GM19351 (cell line): ENCODE measurements around the gene TBL1X.
"Not testable (repeated sequence)": the region's sequence is repeated elsewhere in the genome, so short reads cannot be mapped to it uniquely, and the experiment has no call there.

Experiments used
- ATAC-seq: cut with Tn5 transposase; IDR thresholded peaks from one replicate; pipeline ENCODE4 v1.9.1; 2021; ENCODE audit warnings: mild to moderate bottlenecking, moderate library complexity; ENCODE audit not compliant: unreplicated experiment

TBL1X gene

GRCh38 chrX:9464435-9465371, at the start of gene TBL1X:
Gene TBL1X, plus strand, starts transcription at chrX:9465058. Its CDS starts 188,529 bp downstream, at chrX:9653587.
- peak; percentile 37 for ATAC-seq

GRCh38 chrX:9416562-9417348, 48.1 kb upstream of the TBL1X start:
- ATAC-seq = no peak

GRCh38 chrX:9418262-9418661, 46.6 kb upstream of the TBL1X start:
- no peak for ATAC-seq

- no peak for ATAC-seq
Measured at GRCh38 chrX:9420275-9421265, 44.3 kb upstream of the TBL1X start.

GRCh38 chrX:9429767-9430166, 35.1 kb upstream of the TBL1X start:
- ATAC-seq = no peak

GRCh38 chrX:9430346-9430921, 34.4 kb upstream of the TBL1X start:
- no peak for ATAC-seq

GRCh38 chrX:9431281-9431680, 33.6 kb upstream of the TBL1X start:
- ATAC-seq = no peak

- no peak for ATAC-seq
Measured at GRCh38 chrX:9433596-9433995, 31.3 kb upstream of the TBL1X start.

- no peak for ATAC-seq
Measured at GRCh38 chrX:9434051-9434550, 30.8 kb upstream of the TBL1X start.

GRCh38 chrX:9435086-9435485, 29.8 kb upstream of the TBL1X start:
- ATAC-seq = not testable (repeated sequence)

- no peak for ATAC-seq
Measured at GRCh38 chrX:9436812-9437211, 28.0 kb upstream of the TBL1X start.

- ATAC-seq = no peak
Measured at GRCh38 chrX:9438933-9439494, 25.8 kb upstream of the TBL1X start.

- ATAC-seq = no peak
Measured at GRCh38 chrX:9440116-9440844, 24.6 kb upstream of the TBL1X start.

- ATAC-seq = no peak
Measured at GRCh38 chrX:9442056-9442455, 22.8 kb upstream of the TBL1X start.

- ATAC-seq = no peak
Measured at GRCh38 chrX:9443327-9443726, 21.5 kb upstream of the TBL1X start.

GRCh38 chrX:9447906-9448305, 17.0 kb upstream of the TBL1X start:
- ATAC-seq = no peak

- no peak for ATAC-seq
Measured at GRCh38 chrX:9456250-9457074, 8.4 kb upstream of the TBL1X start.

- not testable (repeated sequence) for ATAC-seq
Measured at GRCh38 chrX:9458034-9458433, 6.8 kb upstream of the TBL1X start.
